Activated B cell treated with CpG ODN at 0.5 μM for 24 hours (primary cell): ENCODE results near the gene KLHL12. TPM values are rescaled to one million over a fixed set of nuclear protein-coding genes. Genes with fewer than 3 reads are reported as not detected.
"Not testable (repeated sequence)": the region's sequence is repeated elsewhere in the genome, so short reads cannot be mapped to it uniquely, and the experiment has no call there.

Source experiments
- ATAC-seq: fragments of 200-7000 bp; cut with Tn5 transposase; one replicate; pipeline ENCODE4 v1.10.0; 2021; ENCODE audit warnings: low read depth, mild to moderate bottlenecking, moderate library complexity
- CTCF ChIA-PET: fragments of 350-600 bp; sonication (Branson Sonifier 250); formaldehyde crosslinking; loops from one replicate; lab custom pipeline; 2021; ENCODE audit warnings: antibody characterized with exemption; lab: Charles Lee
- POLR2A ChIA-PET: fragments of 350-600 bp; sonication (Branson Sonifier 250); formaldehyde crosslinking; loops from one replicate; lab custom pipeline; 2021; ENCODE audit warnings: antibody characterized with exemption; lab: Charles Lee
- DNase-seq: peaks from one replicate; pipeline ENCODE4 v3.0.0; 2022
- H3K27ac Mint-ChIP-seq: one replicate; pipeline ENCODE4 v1.8.0; 2020; ENCODE audit warnings: mixed read lengths
- H3K27me3 Mint-ChIP-seq: one replicate; pipeline ENCODE4 v1.8.0; 2021; ENCODE audit warnings: mixed read lengths
- H3K36me3 Mint-ChIP-seq: one replicate; pipeline ENCODE4 v1.8.0; 2021; ENCODE audit warnings: low read depth, mixed read lengths
- H3K4me1 Mint-ChIP-seq: one replicate; pipeline ENCODE4 v1.8.0; 2021; ENCODE audit warnings: mixed read lengths
- H3K4me3 Mint-ChIP-seq: one replicate; pipeline ENCODE4 v1.8.0; 2020; ENCODE audit warnings: mild to moderate bottlenecking, mixed read lengths
- H3K9me3 Mint-ChIP-seq: one replicate; pipeline ENCODE4 v1.8.0; 2020; ENCODE audit warnings: mixed read lengths
- intact Hi-C: fragments of 100-400 bp; cut with micrococcal nuclease; formaldehyde crosslinking; loops from one replicate; pipeline ENCODE4 v1.15.1; 2024
- total RNA-seq: library from RNA; stranded (reverse); gene quantifications from 2 replicates; pipeline ENCODE4 v1.2.3, GENCODE V29; 2022
- TF ChIP-seq, protein P1 (sequence below): fragments of 200-600 bp; IDR thresholded peaks from one replicate; pipeline ENCODE4 v1.8.0; 2022; ENCODE audit warnings: antibody characterized with exemption, mild to moderate bottlenecking

Gene KLHL12
- total RNA-seq, 1 donor from 2014 or later = 30.8 TPM

DNA sequence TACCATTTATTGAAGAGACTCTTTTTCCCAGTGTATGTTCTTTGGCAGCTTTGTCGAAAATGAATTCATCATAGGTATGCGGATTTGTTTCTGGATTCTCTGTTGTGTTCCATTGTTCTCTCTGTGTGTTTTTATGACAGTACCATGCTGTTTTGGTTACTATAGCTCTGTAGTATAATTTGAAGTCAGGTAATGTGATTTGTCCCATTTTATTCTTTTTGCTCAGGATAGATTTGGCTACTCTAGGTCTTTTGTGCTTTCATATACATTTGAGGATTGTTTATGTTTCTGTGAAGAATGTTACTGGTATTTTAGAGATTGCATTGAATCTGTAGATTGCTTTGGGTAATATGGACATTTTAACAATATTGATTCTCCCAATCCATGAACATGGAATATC, 5.4 kb upstream of the KLHL12 start:
- H3K27me3 Mint-ChIP-seq = no peaks in the 10 kb centered on the region
- intact Hi-C loops = no loop called here
- no peaks in the 10 kb centered on the region for H3K36me3 Mint-ChIP-seq
- ChIA-PET POLR2A (no interaction called here), CTCF (no interaction called here)
- no peak for DNase-seq
- TF ChIP-seq, protein P1, sequence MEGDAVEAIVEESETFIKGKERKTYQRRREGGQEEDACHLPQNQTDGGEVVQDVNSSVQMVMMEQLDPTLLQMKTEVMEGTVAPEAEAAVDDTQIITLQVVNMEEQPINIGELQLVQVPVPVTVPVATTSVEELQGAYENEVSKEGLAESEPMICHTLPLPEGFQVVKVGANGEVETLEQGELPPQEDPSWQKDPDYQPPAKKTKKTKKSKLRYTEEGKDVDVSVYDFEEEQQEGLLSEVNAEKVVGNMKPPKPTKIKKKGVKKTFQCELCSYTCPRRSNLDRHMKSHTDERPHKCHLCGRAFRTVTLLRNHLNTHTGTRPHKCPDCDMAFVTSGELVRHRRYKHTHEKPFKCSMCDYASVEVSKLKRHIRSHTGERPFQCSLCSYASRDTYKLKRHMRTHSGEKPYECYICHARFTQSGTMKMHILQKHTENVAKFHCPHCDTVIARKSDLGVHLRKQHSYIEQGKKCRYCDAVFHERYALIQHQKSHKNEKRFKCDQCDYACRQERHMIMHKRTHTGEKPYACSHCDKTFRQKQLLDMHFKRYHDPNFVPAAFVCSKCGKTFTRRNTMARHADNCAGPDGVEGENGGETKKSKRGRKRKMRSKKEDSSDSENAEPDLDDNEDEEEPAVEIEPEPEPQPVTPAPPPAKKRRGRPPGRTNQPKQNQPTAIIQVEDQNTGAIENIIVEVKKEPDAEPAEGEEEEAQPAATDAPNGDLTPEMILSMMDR = no peak
- H3K4me3 Mint-ChIP-seq = no peak overlapping the region
- no peak for ATAC-seq
- H3K9me3 Mint-ChIP-seq = peaks cover 4% of the 10 kb centered on the region
- H3K4me1 Mint-ChIP-seq = peaks cover 12% of the 10 kb centered on the region
- no peak overlapping the region for H3K27ac Mint-ChIP-seq

DNA sequence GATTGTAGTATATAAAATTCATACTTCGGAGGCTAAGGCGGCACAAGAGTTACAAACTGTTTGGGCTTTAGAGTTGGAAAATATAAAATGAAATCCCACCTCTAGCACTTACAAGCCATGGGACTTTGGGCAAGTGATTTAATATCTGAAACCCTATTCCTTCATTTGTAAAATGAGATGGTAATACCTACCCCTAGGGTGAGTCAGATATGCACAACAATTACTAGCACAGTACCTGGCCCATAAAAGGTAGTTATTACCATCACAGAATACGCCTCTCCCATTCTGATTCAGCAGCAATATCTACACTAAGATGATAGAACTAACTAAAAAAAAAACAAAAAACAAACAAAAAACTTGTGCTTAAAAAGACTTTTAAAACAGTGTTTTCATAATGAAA, 3.5 kb downstream of the KLHL12 start:
- TF ChIP-seq, protein P1 = no peak
- ATAC-seq (no peak), DNase-seq (no peak)
- Mint-ChIP-seq H3K9me3 (no peaks in the 10 kb centered on the region), H3K36me3 (peaks cover 44% of the 10 kb centered on the region), H3K4me3 (no peak overlapping the region), H3K27me3 (no peaks in the 10 kb centered on the region), H3K4me1 (peaks cover 24% of the 10 kb centered on the region), H3K27ac (no peak overlapping the region)
- intact Hi-C loops = no loop called here
- ChIA-PET POLR2A (no interaction called here), CTCF (interaction anchor here (3.8 kb wide), 1 partner anchor 75 kb away, joined by 12 read pairs; no protein-coding TSS in a partner anchor)

DNA sequence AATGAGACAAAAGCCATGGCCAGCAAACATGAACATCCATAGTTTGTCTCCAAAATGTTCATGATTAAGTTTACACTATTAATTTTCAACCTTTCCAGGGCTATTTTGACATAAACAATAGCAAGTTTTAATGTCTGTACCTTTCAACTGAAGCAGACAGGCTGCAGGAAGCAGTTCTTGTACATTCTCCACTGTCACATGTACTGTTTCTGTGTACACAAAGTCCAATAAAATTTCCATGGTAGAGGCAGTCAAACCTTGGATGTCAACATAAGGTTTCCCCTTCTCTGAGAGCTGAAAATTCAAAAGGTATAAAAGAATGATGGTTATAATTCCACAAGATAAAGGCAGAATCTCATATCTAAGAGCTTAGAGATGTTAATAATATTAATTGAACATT, 7.4 kb downstream of the KLHL12 start:
- no peak overlapping the region for H3K27ac Mint-ChIP-seq
- CTCF ChIA-PET = no interaction called here

DNA sequence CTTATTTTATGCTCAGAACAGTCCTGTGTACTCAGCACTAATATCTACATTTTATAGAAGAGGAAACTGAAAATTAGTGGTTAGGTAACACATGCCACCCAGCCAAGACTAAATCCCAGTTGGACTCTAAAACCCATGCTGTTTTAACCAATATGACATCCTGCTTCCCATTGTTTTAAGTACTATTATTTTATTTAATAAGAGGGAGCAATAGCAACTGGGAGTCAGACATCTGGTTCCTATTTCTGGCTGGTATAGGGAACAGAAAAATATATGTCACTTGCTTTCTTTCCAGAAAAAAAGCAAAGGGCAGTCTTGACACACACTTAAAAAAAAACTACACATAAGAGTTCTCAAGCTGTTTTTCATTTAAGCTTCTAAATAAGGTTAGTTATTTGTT, 11.9 kb downstream of the KLHL12 start:
- intact Hi-C loops = no loop called here
- ChIA-PET CTCF (interaction anchor here (1.1 kb wide), 1 partner anchor 85 kb away, joined by 3 read pairs; no protein-coding TSS in a partner anchor), POLR2A (no interaction called here)
- TF ChIP-seq, protein P1 = no peak
- Mint-ChIP-seq H3K27ac (no peak overlapping the region), H3K4me3 (no peak overlapping the region), H3K36me3 (peaks cover 90% of the 10 kb centered on the region), H3K27me3 (no peaks in the 10 kb centered on the region), H3K4me1 (no peaks in the 10 kb centered on the region), H3K9me3 (no peaks in the 10 kb centered on the region)
- ATAC-seq (no peak), DNase-seq (no peak)

More for the DNA sequence above, 7.4 kb downstream of the KLHL12 start:
- no peaks in the 10 kb centered on the region for H3K9me3 Mint-ChIP-seq
- intact Hi-C loops = no loop called here
- POLR2A ChIA-PET = interaction anchor here (0.8 kb wide), 1 partner anchor 31 kb away, joined by 3 read pairs; the partner anchor contains the start of gene RABIF
- H3K4me1 Mint-ChIP-seq = peaks cover 11% of the 10 kb centered on the region
- no peaks in the 10 kb centered on the region for H3K27me3 Mint-ChIP-seq
- no peak for ATAC-seq
- peaks cover 70% of the 10 kb centered on the region for H3K36me3 Mint-ChIP-seq
- no peak for DNase-seq
- no peak overlapping the region for H3K4me3 Mint-ChIP-seq
- TF ChIP-seq, protein P1 = no peak

DNA sequence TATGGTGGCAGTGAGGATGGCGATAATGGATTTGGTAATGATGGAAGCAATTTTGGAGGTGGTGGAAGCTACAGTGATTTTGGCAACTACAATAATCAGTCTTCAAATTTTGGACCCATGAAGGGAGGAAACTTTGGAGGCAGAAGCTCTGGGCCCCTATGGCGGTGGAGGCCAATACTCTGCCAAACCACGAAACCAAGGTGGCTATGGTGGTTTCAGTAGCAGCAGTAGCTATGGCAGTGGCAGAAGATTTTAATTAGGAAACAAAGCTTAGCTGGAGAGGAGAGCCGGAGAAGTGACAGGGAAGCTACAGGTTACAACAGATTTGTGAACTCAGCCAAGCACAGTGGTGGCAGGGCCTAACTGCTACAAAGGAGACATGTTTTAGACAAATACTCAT, 14.6 kb downstream of the KLHL12 start:
- not testable (repeated sequence) for H3K27me3 Mint-ChIP-seq

DNA sequence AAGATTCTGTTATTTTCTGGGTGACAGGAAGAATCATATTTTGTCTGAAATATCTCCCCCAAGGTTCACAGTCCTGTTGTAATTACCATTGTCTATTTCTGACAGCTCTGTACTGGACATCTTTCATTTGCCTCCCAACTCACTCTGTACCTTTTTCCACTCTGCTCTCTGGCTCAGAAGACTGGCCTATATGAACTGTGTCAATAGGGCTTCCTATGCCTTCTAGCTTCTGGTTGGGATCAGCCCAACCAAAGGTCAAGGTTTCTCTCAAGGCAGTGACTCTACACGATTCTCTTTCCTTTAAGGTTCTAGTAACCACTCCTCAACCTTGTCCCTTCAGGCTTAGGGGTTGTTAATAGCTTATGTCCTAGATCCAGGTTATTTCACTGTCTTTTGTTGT, 17.5 kb downstream of the KLHL12 start:
- POLR2A ChIA-PET = no interaction called here
- CTCF ChIA-PET = no interaction called here
- Mint-ChIP-seq H3K4me1 (no peaks in the 10 kb centered on the region), H3K9me3 (no peaks in the 10 kb centered on the region), H3K36me3 (peaks cover 78% of the 10 kb centered on the region), H3K27ac (no peak overlapping the region), H3K4me3 (no peak overlapping the region), H3K27me3 (no peaks in the 10 kb centered on the region)
- intact Hi-C loops = no loop called here
- TF ChIP-seq, protein P1 = no peak
- ATAC-seq = no peak
- no peak for DNase-seq

More for the DNA sequence above, 14.6 kb downstream of the KLHL12 start:
- peaks cover 87% of the 10 kb centered on the region for H3K36me3 Mint-ChIP-seq
- ATAC-seq, H3K9me3 Mint-ChIP-seq, intact Hi-C loops, POLR2A ChIA-PET, CTCF ChIA-PET, DNase-seq, H3K4me1 Mint-ChIP-seq, H3K27ac Mint-ChIP-seq, H3K4me3 Mint-ChIP-seq: not testable (repeated sequence)
